OCI-LY3 (cell line): ENCODE data around the gene UGT1A9.

ENCODE experiments used
- CTCF ChIP-seq: fragments of 200-600, 300-600 bp; sonication (generic); IDR thresholded peaks from 2 replicates; pipeline ENCODE4 v1.5.1; 2014; ENCODE audit warnings: antibody characterized with exemption, low read length, low read depth
- EZH2phosphoT487 ChIP-seq: fragments of 200-600 bp; shearing (Covaris generic); IDR thresholded peaks from 2 replicates; pipeline ENCODE4 v1.6.1; 2018; ENCODE audit warnings: antibody characterized with exemption, mixed run types, low read depth

GRCh38 chr2:233820774-233821105 is 149.0 kb downstream of the UGT1A9 start:
- TF ChIP-seq CTCF (no peak), EZH2phosphoT487 (no peak)
